ENCODE results near the gene TESK1.
"Not testable (repeated sequence)": the region's sequence is repeated elsewhere in the genome, so short reads cannot be mapped to it uniquely, and the experiment has no call there.

TESK1 gene

GRCh38 chr9:35574578-35575122, 30.4 kb upstream of the TESK1 start:
- Mint-ChIP-seq H3K27ac (no peak overlapping the region), H3K4me3 (no peak overlapping the region), H3K27me3 (ENCODE audit: low read depth) (no peaks in the 10 kb centered on the region), H3K36me3 (ENCODE audit: low read depth) (peaks cover 4% of the 10 kb centered on the region), H3K9me3 (peaks cover 10% of the 10 kb centered on the region), H3K4me1 (no peaks in the 10 kb centered on the region)
- no peak for TF ChIP-seq CTCF (IDR thresholded peaks at IDR 0.05; ENCODE audit: unreplicated experiment in 3 of 3)

GRCh38 chr9:35575478-35575877, 29.6 kb upstream of the TESK1 start:
- H3K36me3 Mint-ChIP-seq (ENCODE audit: low read depth): peaks cover 10% of the 10 kb centered on the region

GRCh38 chr9:35577486-35577885, 27.6 kb upstream of the TESK1 start:
- Mint-ChIP-seq H3K4me1 (no peaks in the 10 kb centered on the region), H3K27ac (peak overlapping the region in 1 of 3 experiments; percentile 41), H3K9me3 (peaks cover 28% of the 10 kb centered on the region), H3K4me3 (no peak overlapping the region), H3K36me3 (ENCODE audit: low read depth) (peaks cover 18% of the 10 kb centered on the region), H3K27me3 (ENCODE audit: low read depth) (no peaks in the 10 kb centered on the region)
- TF ChIP-seq CTCF (IDR thresholded peaks at IDR 0.05; ENCODE audit: unreplicated experiment in 3 of 3): no peak

More at GRCh38 chr9:35575478-35575877, 29.6 kb upstream of the TESK1 start:
- Mint-ChIP-seq H3K4me3 (no peak overlapping the region), H3K4me1 (no peaks in the 10 kb centered on the region), H3K27me3 (ENCODE audit: low read depth) (no peaks in the 10 kb centered on the region), H3K27ac (no peak overlapping the region), H3K9me3 (peaks cover 16% of the 10 kb centered on the region)
- TF ChIP-seq CTCF (IDR thresholded peaks at IDR 0.05; ENCODE audit: unreplicated experiment in 3 of 3): no peak

GRCh38 chr9:35579130-35579529, 25.9 kb upstream of the TESK1 start:
- Mint-ChIP-seq H3K4me3 (no peak overlapping the region), H3K4me1 (no peaks in the 10 kb centered on the region)
- no peak for TF ChIP-seq CTCF (IDR thresholded peaks at IDR 0.05; ENCODE audit: unreplicated experiment in 3 of 3)

GRCh38 chr9:35579659-35580227, 25.3 kb upstream of the TESK1 start:
- H3K4me1 Mint-ChIP-seq; H3K4me3 Mint-ChIP-seq; H3K27ac Mint-ChIP-seq; H3K27me3 Mint-ChIP-seq (ENCODE audit: low read depth): not testable (repeated sequence)
- H3K36me3 Mint-ChIP-seq (ENCODE audit: low read depth): peaks cover 18% of the 10 kb centered on the region
- H3K9me3 Mint-ChIP-seq: peaks cover 30% of the 10 kb centered on the region

More at GRCh38 chr9:35579130-35579529, 25.9 kb upstream of the TESK1 start:
- H3K9me3 Mint-ChIP-seq: peaks cover 30% of the 10 kb centered on the region
- no peak overlapping the region for H3K27ac Mint-ChIP-seq
- no peaks in the 10 kb centered on the region for H3K27me3 Mint-ChIP-seq (ENCODE audit: low read depth)
- H3K36me3 Mint-ChIP-seq (ENCODE audit: low read depth): peaks cover 18% of the 10 kb centered on the region

- peaks cover 18% of the 10 kb centered on the region for H3K36me3 Mint-ChIP-seq (ENCODE audit: low read depth)
- H3K27ac Mint-ChIP-seq: peak overlapping the region in 1 of 3 experiments; percentile 64
- H3K4me3 Mint-ChIP-seq; H3K4me1 Mint-ChIP-seq; H3K27me3 Mint-ChIP-seq (ENCODE audit: low read depth): not testable (repeated sequence)
- H3K9me3 Mint-ChIP-seq: peaks cover 41% of the 10 kb centered on the region
Measured at GRCh38 chr9:35583521-35583920, 21.5 kb upstream of the TESK1 start.

- H3K9me3 Mint-ChIP-seq: peaks cover 39% of the 10 kb centered on the region
- H3K27me3 Mint-ChIP-seq (ENCODE audit: low read depth); H3K4me1 Mint-ChIP-seq; H3K4me3 Mint-ChIP-seq: not testable (repeated sequence)
- H3K27ac Mint-ChIP-seq: peak overlapping the region in 1 of 3 experiments; percentile 71
- H3K36me3 Mint-ChIP-seq (ENCODE audit: low read depth): peaks cover 14% of the 10 kb centered on the region
Measured at GRCh38 chr9:35584681-35585080, 20.4 kb upstream of the TESK1 start.

- not testable (repeated sequence) for H3K27ac Mint-ChIP-seq; H3K4me1 Mint-ChIP-seq; H3K27me3 Mint-ChIP-seq (ENCODE audit: low read depth); H3K36me3 Mint-ChIP-seq (ENCODE audit: low read depth); H3K4me3 Mint-ChIP-seq
- peaks cover 34% of the 10 kb centered on the region for H3K9me3 Mint-ChIP-seq
Measured at GRCh38 chr9:35588506-35588905, 16.6 kb upstream of the TESK1 start.

Data from nephron (organoid).